ENCODE results near the gene BICRA.

The BICRA gene

DNA sequence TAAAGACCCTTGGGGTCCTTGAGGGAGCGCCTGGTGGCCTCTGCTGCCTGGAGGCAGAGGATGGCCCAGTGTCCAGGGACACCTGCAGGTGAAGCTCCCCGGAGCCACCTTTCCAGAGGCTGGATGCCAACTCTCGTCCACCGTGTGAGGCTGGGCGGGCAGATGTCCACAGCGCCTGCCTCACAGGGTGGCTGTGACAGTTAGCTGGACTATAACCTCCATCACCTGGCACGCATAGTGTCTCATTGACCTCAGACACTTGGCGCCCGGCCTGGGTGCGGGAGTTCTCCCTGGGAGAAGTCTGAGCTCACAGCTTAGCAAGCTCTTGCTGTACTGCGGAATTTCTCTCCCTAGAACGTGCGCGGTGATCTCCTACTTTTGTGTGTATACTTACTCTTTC lies 9.8 kb downstream of the BICRA start:
- peaks cover 63% of the 10 kb centered on the region for H3K79me2 ChIP-seq (ENCODE audit: low read length)
- DNase-seq = no peak

GRCh38 chr19:47619763-47620162 lies 10.8 kb downstream of the BICRA start:
- H3K27me3 ChIP-seq (replicated peaks; ENCODE audit: insufficient read depth, low read length) = no peaks in the 10 kb centered on the region
- no peaks in the 10 kb centered on the region for H3K9me2 ChIP-seq (replicated peaks; ENCODE audit: insufficient read depth, low read length)
- H4K20me1 ChIP-seq (ENCODE audit: insufficient read depth, low read length) = no peaks in the 10 kb centered on the region
- DNase-seq = no peak
- H3K4me3 ChIP-seq (ENCODE audit: low read length) = no peak overlapping the region
- peaks cover 53% of the 10 kb centered on the region for H3K79me2 ChIP-seq (ENCODE audit: low read length)
- H3K9ac ChIP-seq (ENCODE audit: low read length) = no peak overlapping the region
- H3K36me3 ChIP-seq (replicated peaks; ENCODE audit: insufficient read depth, low read length) = no peaks in the 10 kb centered on the region
- no peaks in the 10 kb centered on the region for H3F3A ChIP-seq (ENCODE audit: insufficient read depth, low read length)
- no peak overlapping the region for H3K4me2 ChIP-seq (ENCODE audit: low read depth, low read length)
- no peaks in the 10 kb centered on the region for H3K9me3 ChIP-seq (replicated peaks; ENCODE audit: insufficient read depth, low read length)
- no peaks in the 10 kb centered on the region for H3K4me1 ChIP-seq (ENCODE audit: low read length)
- H3K27ac ChIP-seq (ENCODE audit: low read length) = no peak overlapping the region
- TF ChIP-seq EZH2phosphoT487 (IDR thresholded peaks at IDR 0.05; ENCODE audit: low read length) = no peak
- TF ChIP-seq CTCF (IDR thresholded peaks at IDR 0.05; ENCODE audit: low read length) = no peak
- no peak for TF ChIP-seq EZH2 (optimal IDR thresholded peaks at IDR 0.05; ENCODE audit: low read depth, low read length)
- no peak overlapping the region for H2AFZ ChIP-seq (ENCODE audit: low read length)

More for the DNA sequence above, 9.8 kb downstream of the BICRA start:
- Histone ChIP-seq H3K9me2 (replicated peaks; ENCODE audit: insufficient read depth, low read length) (no peaks in the 10 kb centered on the region), H3K4me3 (ENCODE audit: low read length) (no peak overlapping the region), H3K4me1 (ENCODE audit: low read length) (no peaks in the 10 kb centered on the region), H3K27me3 (replicated peaks; ENCODE audit: insufficient read depth, low read length) (no peaks in the 10 kb centered on the region), H3K9me3 (replicated peaks; ENCODE audit: insufficient read depth, low read length) (no peaks in the 10 kb centered on the region), H3K27ac (ENCODE audit: low read length) (no peak overlapping the region), H2AFZ (ENCODE audit: low read length) (no peak overlapping the region), H3K9ac (ENCODE audit: low read length) (no peak overlapping the region), H3K36me3 (replicated peaks; ENCODE audit: insufficient read depth, low read length) (no peaks in the 10 kb centered on the region), H3F3A (ENCODE audit: insufficient read depth, low read length) (no peaks in the 10 kb centered on the region), H4K20me1 (ENCODE audit: insufficient read depth, low read length) (no peaks in the 10 kb centered on the region), H3K4me2 (ENCODE audit: low read depth, low read length) (no peak overlapping the region)
- TF ChIP-seq CTCF (IDR thresholded peaks at IDR 0.05; ENCODE audit: low read length) = no peak
- no peak for TF ChIP-seq EZH2phosphoT487 (IDR thresholded peaks at IDR 0.05; ENCODE audit: low read length)
- no peak for TF ChIP-seq EZH2 (optimal IDR thresholded peaks at IDR 0.05; ENCODE audit: low read depth, low read length)

- H3K4me2 ChIP-seq (ENCODE audit: low read depth, low read length) = no peak overlapping the region
- H3K27ac ChIP-seq (ENCODE audit: low read length) = no peak overlapping the region
- DNase-seq = no peak
- TF ChIP-seq EZH2 (optimal IDR thresholded peaks at IDR 0.05; ENCODE audit: low read depth, low read length) = no peak
- no peak for TF ChIP-seq CTCF (IDR thresholded peaks at IDR 0.05; ENCODE audit: low read length)
- no peak for TF ChIP-seq EZH2phosphoT487 (IDR thresholded peaks at IDR 0.05; ENCODE audit: low read length)
- H3K9me2 ChIP-seq (replicated peaks; ENCODE audit: insufficient read depth, low read length) = no peaks in the 10 kb centered on the region
- no peaks in the 10 kb centered on the region for H4K20me1 ChIP-seq (ENCODE audit: insufficient read depth, low read length)
- no peaks in the 10 kb centered on the region for H3F3A ChIP-seq (ENCODE audit: insufficient read depth, low read length)
- no peaks in the 10 kb centered on the region for H3K4me1 ChIP-seq (ENCODE audit: low read length)
- no peak overlapping the region for H2AFZ ChIP-seq (ENCODE audit: low read length)
- H3K9ac ChIP-seq (ENCODE audit: low read length) = no peak overlapping the region
- H3K4me3 ChIP-seq (ENCODE audit: low read length) = no peak overlapping the region
- H3K36me3 ChIP-seq (replicated peaks; ENCODE audit: insufficient read depth, low read length) = no peaks in the 10 kb centered on the region
- H3K9me3 ChIP-seq (replicated peaks; ENCODE audit: insufficient read depth, low read length) = no peaks in the 10 kb centered on the region
- no peaks in the 10 kb centered on the region for H3K27me3 ChIP-seq (replicated peaks; ENCODE audit: insufficient read depth, low read length)
- peaks cover 42% of the 10 kb centered on the region for H3K79me2 ChIP-seq (ENCODE audit: low read length)
Measured at GRCh38 chr19:47623151-47623920, 14.4 kb downstream of the BICRA start.
